Endothelial cell of umbilical vein (primary cell): ENCODE data around the gene CARD11. TPM values are rescaled to one million over a fixed set of nuclear protein-coding genes. Genes with fewer than 3 reads are reported as not detected.

Experiments
- BruUV-seq: library from RNA; stranded (reverse); fragments of 400-500 nt; replicated peaks from 2 replicates; lab custom pipeline; 2021; lab: Mats Ljungman, UMichigan
- CTCF ChIA-PET: fragments of 300-600, 350-600 bp; sonication (Branson Sonifier 250); formaldehyde crosslinking; loops from one replicate; lab custom pipeline; 2021; ENCODE audit warnings: antibody characterized with exemption, inconsistent platforms; lab: Charles Lee
- POLR2A ChIA-PET: fragments of 300-600, 350-600 bp; sonication (Branson Sonifier 250); formaldehyde crosslinking; loops from one replicate; lab custom pipeline; 2021; ENCODE audit warnings: antibody characterized with exemption, inconsistent platforms; lab: Charles Lee
- DNase-seq: peaks from one replicate; pipeline ENCODE4 v3.0.0-alpha.2; 2011; ENCODE audit warnings: low read depth, low spot score
- FAIRE-seq: peaks from 2 replicates; lab custom pipeline; 2011; peaks lifted over from hg19 to GRCh38; lab: Jason Lieb, UNC
- H2AFZ ChIP-seq: 2 replicates; pipeline ENCODE4 v1.6.0; 2012; ENCODE audit warnings: low read depth, low read length, control low read depth, inconsistent platforms
- H3K27ac ChIP-seq: 2 replicates; pipeline ENCODE4 v1.5.1; 2011; ENCODE audit warnings: low read depth, mild to moderate bottlenecking, control low read depth, low read length, moderate library complexity; ENCODE audit not compliant: insufficient read depth
- H3K27me3 ChIP-seq, 2 experiments: 2 replicates each; pipeline versions ENCODE4 v1.6.0 to v1.6.1; 2011; ENCODE audit warnings: low read length in 2 of 2, mixed read lengths in 1 of 2; ENCODE audit not compliant: control insufficient read depth in 2 of 2, insufficient read depth in 2 of 2
- H3K36me3 ChIP-seq, 2 experiments: 2 replicates in 1 of 2; 3 replicates in 1 of 2; pipeline ENCODE4 v1.5.1; 2011; ENCODE audit warnings: low read length in 2 of 2, mild to moderate bottlenecking in 1 of 2, moderate library complexity in 1 of 2; ENCODE audit not compliant: control insufficient read depth in 2 of 2, insufficient read depth in 2 of 2; ENCODE audit errors: extremely low read depth in 1 of 2
- H3K4me1 ChIP-seq: 3 replicates; pipeline ENCODE4 v1.5.1; 2011; ENCODE audit warnings: mild to moderate bottlenecking, low read length; ENCODE audit not compliant: control insufficient read depth, insufficient read depth; ENCODE audit errors: extremely low read depth
- H3K4me2 ChIP-seq: 2 replicates; pipeline ENCODE4 v1.6.1; 2011; ENCODE audit warnings: low read length, control low read depth, mixed read lengths; ENCODE audit not compliant: insufficient read depth
- H3K4me3 ChIP-seq, 3 experiments: fragments of 200-600 bp in 1 of 3; sonication (generic), shearing (Covaris generic) in 1 of 3; replicated peaks in 1 of 3; 2 replicates each; pipeline ENCODE4 v1.5.1; 2011 to 2016; ENCODE audit warnings: control low read depth in 3 of 3, low read length in 3 of 3, mild to moderate bottlenecking in 2 of 3, inconsistent platforms in 1 of 3, low read depth in 1 of 3, moderate library complexity in 1 of 3; ENCODE audit not compliant: insufficient read depth in 1 of 3
- H3K79me2 ChIP-seq: 2 replicates; pipeline ENCODE4 v1.6.0; 2012; ENCODE audit warnings: low read length, inconsistent platforms; ENCODE audit not compliant: control insufficient read depth, insufficient read depth
- H3K9ac ChIP-seq: replicated peaks from 2 replicates; pipeline ENCODE3; 2011; ENCODE audit warnings: low read length, control low read depth; ENCODE audit not compliant: insufficient read depth; ENCODE audit errors: extremely low read depth
- H3K9me1 ChIP-seq: replicated peaks from 3 replicates; pipeline ENCODE4 v1.6.0; 2011; ENCODE audit warnings: mild to moderate bottlenecking, low read length; ENCODE audit not compliant: control insufficient read depth, insufficient read depth; ENCODE audit errors: extremely low read depth
- H3K9me3 ChIP-seq: replicated peaks from 2 replicates; pipeline ENCODE4 v1.5.1; 2012; ENCODE audit warnings: low read length, inconsistent platforms; ENCODE audit not compliant: control insufficient read depth, insufficient read depth
- H4K20me1 ChIP-seq: replicated peaks from 2 replicates; pipeline ENCODE3; 2011; ENCODE audit warnings: mild to moderate bottlenecking, low read length; ENCODE audit not compliant: control insufficient read depth, insufficient read depth; ENCODE audit errors: extremely low read depth
- CTCF ChIP-seq, 2 donors: IDR thresholded peaks; 1 replicate in 1 of 2; 2 replicates in 1 of 2; pipeline ENCODE4 v1.5.1; 2011; ENCODE audit warnings: low read length in 2 of 2, mild to moderate bottlenecking in 2 of 2, moderate library complexity in 2 of 2, control low read depth in 1 of 2, inconsistent platforms in 1 of 2, low read depth in 1 of 2; ENCODE audit not compliant: insufficient read depth in 1 of 2; ENCODE audit errors: extremely low read depth in 1 of 2
- EZH2 ChIP-seq: IDR thresholded peaks from 2 replicates; pipeline ENCODE4 v1.6.1; 2012; ENCODE audit warnings: borderline replicate concordance, low read depth, mild to moderate bottlenecking, moderate library complexity, low read length, inconsistent platforms; ENCODE audit not compliant: severe bottlenecking
- FOS ChIP-seq: IDR thresholded peaks from 2 replicates; pipeline ENCODE4 v1.6.1; 2011; ENCODE audit warnings: mild to moderate bottlenecking, low read length, moderate library complexity, borderline replicate concordance; ENCODE audit not compliant: insufficient read depth
- GATA2 ChIP-seq: IDR thresholded peaks from 2 replicates; pipeline ENCODE4 v1.7.0; 2011; ENCODE audit warnings: low read depth, mild to moderate bottlenecking, moderate library complexity, mixed read lengths, low read length; ENCODE audit not compliant: insufficient read length, insufficient read depth
- JUN ChIP-seq: IDR thresholded peaks from 2 replicates; pipeline ENCODE4 v1.6.1; 2011; ENCODE audit warnings: borderline replicate concordance, low read depth; ENCODE audit not compliant: insufficient read length, insufficient read depth
- MAX ChIP-seq: IDR thresholded peaks from 2 replicates; pipeline ENCODE4 v1.6.1; 2011; ENCODE audit not compliant: insufficient read depth, insufficient read length
- MYC ChIP-seq: IDR thresholded peaks from one replicate; pipeline ENCODE4 v1.6.1; 2011; ENCODE audit warnings: mild to moderate bottlenecking, low read depth, low read length
- POLR2A ChIP-seq: IDR thresholded peaks from 2 replicates; pipeline ENCODE4 v1.6.1; 2012; ENCODE audit warnings: low read depth, mild to moderate bottlenecking, control low read depth, low read length
- POLR2AphosphoS5 ChIP-seq: IDR thresholded peaks from 2 replicates; pipeline ENCODE4 v1.6.1; 2012; ENCODE audit warnings: low read depth, mild to moderate bottlenecking, control low read depth, low read length, moderate library complexity; ENCODE audit not compliant: insufficient read depth
- dilution Hi-C: fragments of 300-500 bp; cut with MboI; formaldehyde crosslinking; loops from one replicate; pipeline ENCODE4 v1.15.0; 2019; ENCODE audit warnings: low sequenced_read_pairs; ENCODE audit not compliant: extremely low pct_ligation_motif_present
- intact Hi-C: fragments of 100-400 bp; cut with micrococcal nuclease; formaldehyde crosslinking; loops from one replicate; pipeline ENCODE4 v1.10.0; 2022
- polyA plus RNA-seq, 4 experiments: library from polyadenylated mRNA; depleted of rRNA in 3 of 4; stranded (reverse) in 3 of 4; unstranded in 1 of 4; fragments of >200 nt; gene quantifications; 2 replicates each; pipeline versions ENCODE4 v1.2.1 to v1.2.3, GENCODE V29; 2011 to 2012; ENCODE audit warnings: missing spikeins in 1 of 4
- total RNA-seq: library from RNA; stranded (reverse); gene quantifications from 2 replicates; pipeline ENCODE4 v1.2.3, GENCODE V29; 2021

Gene CARD11
- total and polyA plus RNA-seq, 2 donors (not counting 3 experiments of a cell fraction or from before 2014, with no cell fraction given) = 20.4 to 41.8 TPM

- H3K4me1 ChIP-seq = peaks cover 6% of the 10 kb centered on the region
- no peak for FAIRE-seq
- ChIA-PET POLR2A (no interaction called here), CTCF (no interaction called here)
- no peak overlapping the region for H3K4me2 ChIP-seq
- no peak overlapping the region for H3K27ac ChIP-seq
- H3K79me2 ChIP-seq = no peaks in the 10 kb centered on the region
- H2AFZ ChIP-seq = no peak overlapping the region
- dilution Hi-C loops = no loop called here
- TF ChIP-seq CTCF (IDR thresholded peaks at IDR 0.05; ENCODE audit: extremely low read depth in 1 of 2, insufficient read depth in 1 of 2, low read depth in 1 of 2, low read length in 2 of 2) (no peak), EZH2 (no peak)
- H3K9me3 ChIP-seq = no peaks in the 10 kb centered on the region
- H4K20me1 ChIP-seq = no peaks in the 10 kb centered on the region
- no peaks in the 10 kb centered on the region for H3K27me3 ChIP-seq
- DNase-seq = no peak
- no TSS peak for BruUV-seq
- H3K9ac ChIP-seq = no peak overlapping the region
- no peaks in the 10 kb centered on the region for H3K36me3 ChIP-seq
- intact Hi-C loops = no loop called here
- no peaks in the 10 kb centered on the region for H3K9me1 ChIP-seq
- H3K4me3 ChIP-seq = no peak overlapping the region
Measured at GRCh38 chr7:3010161-3010560, 33.5 kb downstream of the CARD11 start.

- BruUV-seq = no TSS peak
- Histone ChIP-seq H3K9ac (no peak overlapping the region), H2AFZ (no peak overlapping the region), H3K36me3 (no peaks in the 10 kb centered on the region), H3K4me1 (peaks cover 8% of the 10 kb centered on the region), H3K9me3 (no peaks in the 10 kb centered on the region), H3K27ac (no peak overlapping the region), H3K4me3 (no peak overlapping the region), H4K20me1 (no peaks in the 10 kb centered on the region), H3K27me3 (no peaks in the 10 kb centered on the region), H3K79me2 (no peaks in the 10 kb centered on the region), H3K4me2 (no peak overlapping the region), H3K9me1 (no peaks in the 10 kb centered on the region)
- DNase-seq (no peak), FAIRE-seq (no peak)
- dilution Hi-C loops (no loop called here), intact Hi-C loops (no loop called here)
- TF ChIP-seq POLR2AphosphoS5 (no peak), MYC (no peak), FOS (no peak), JUN (no peak), POLR2A (no peak), MAX (no peak), GATA2 (no peak), CTCF (IDR thresholded peaks at IDR 0.05; ENCODE audit: extremely low read depth in 1 of 2, insufficient read depth in 1 of 2, low read depth in 1 of 2, low read length in 2 of 2) (no peak), EZH2 (no peak)
- ChIA-PET CTCF (no interaction called here), POLR2A (no interaction called here)
Measured at GRCh38 chr7:3009086-3009485, 34.6 kb downstream of the CARD11 start.
